GM23338 (cell line): ENCODE measurements around the gene SENP3. TPM values are rescaled to one million over a fixed set of nuclear protein-coding genes. Genes with fewer than 3 reads are reported as not detected.

ENCODE experiments used
- ATAC-seq: fragments of 200-7000 bp; cut with Tn5 transposase; 3 replicates; pipeline ENCODE4 v1.9.1; 2020
- DNase-seq: peaks from one replicate; pipeline ENCODE4 v3.0.0-alpha.2; 2015; ENCODE audit warnings: low spot score
- H2AFZ ChIP-seq: fragments of 200-600 bp; sonication (generic); 2 replicates; pipeline ENCODE4 v1.8.0; 2016; ENCODE audit warnings: antibody characterized with exemption, mild to moderate bottlenecking, moderate library complexity
- H3F3A ChIP-seq: fragments of 200-600 bp; sonication (generic); replicated peaks from 2 replicates; pipeline ENCODE4 v1.8.0; 2017; ENCODE audit warnings: antibody characterized with exemption, mixed run types, low read depth
- H3K27ac ChIP-seq: fragments of 200-600 bp; sonication (generic); 2 replicates; pipeline ENCODE4 v1.6.1; 2016; ENCODE audit warnings: low read depth
- H3K27me3 ChIP-seq: fragments of 200-600 bp; sonication (generic); 2 replicates; pipeline ENCODE4 v1.8.0; 2016; ENCODE audit warnings: mild to moderate bottlenecking, mixed run types, moderate library complexity; ENCODE audit not compliant: insufficient read depth
- H3K36me3 ChIP-seq: fragments of 200-600 bp; sonication (generic); 2 replicates; pipeline ENCODE4 v1.8.0; 2016; ENCODE audit warnings: mild to moderate bottlenecking; ENCODE audit not compliant: insufficient read depth
- H3K4me1 ChIP-seq: fragments of 200-600 bp; sonication (generic); 2 replicates; pipeline ENCODE4 v1.8.0; 2016; ENCODE audit warnings: mild to moderate bottlenecking, moderate library complexity; ENCODE audit not compliant: insufficient read depth
- H3K4me2 ChIP-seq: fragments of 200-600 bp; sonication (generic); 2 replicates; pipeline ENCODE4 v1.7.1; 2017; ENCODE audit warnings: mixed run types
- H3K4me3 ChIP-seq: fragments of 200-600 bp; sonication (generic); 2 replicates; pipeline ENCODE4 v1.6.1; 2016; ENCODE audit warnings: mixed run types
- H3K79me2 ChIP-seq: fragments of 200-600 bp; sonication (generic); replicated peaks from 2 replicates; pipeline ENCODE4 v1.8.0; 2017; ENCODE audit warnings: mild to moderate bottlenecking; ENCODE audit not compliant: insufficient read depth
- H3K9me2 ChIP-seq: fragments of 200-600 bp; sonication (generic); 2 replicates; pipeline ENCODE4 v1.8.0; 2017; ENCODE audit not compliant: insufficient read depth
- H4K20me1 ChIP-seq: fragments of 200-600 bp; sonication (generic); replicated peaks from 2 replicates; pipeline ENCODE4 v1.8.0; 2017; ENCODE audit warnings: mild to moderate bottlenecking; ENCODE audit not compliant: insufficient read depth
- H3K27ac Mint-ChIP-seq: 2 replicates; pipeline ENCODE4 v1.8.0; 2020; ENCODE audit warnings: inconsistent platforms, mild to moderate bottlenecking, moderate library complexity, mixed read lengths
- H3K27me3 Mint-ChIP-seq: 3 replicates; pipeline ENCODE4 v1.8.0; 2022; ENCODE audit warnings: low read depth, mild to moderate bottlenecking, moderate library complexity, mixed read lengths, inconsistent platforms; ENCODE audit not compliant: insufficient read depth, poor library complexity
- H3K36me3 Mint-ChIP-seq: 3 replicates; pipeline ENCODE4 v1.8.0; 2021; ENCODE audit warnings: low read depth, mild to moderate bottlenecking, inconsistent platforms, moderate library complexity, mixed read lengths
- H3K4me1 Mint-ChIP-seq: 3 replicates; pipeline ENCODE4 v1.8.0; 2020; ENCODE audit warnings: mild to moderate bottlenecking, inconsistent platforms, mixed read lengths
- H3K4me3 Mint-ChIP-seq: 3 replicates; pipeline ENCODE4 v1.8.0; 2021; ENCODE audit warnings: moderate library complexity, mild to moderate bottlenecking, inconsistent platforms, mixed read lengths
- H3K9me3 Mint-ChIP-seq: 3 replicates; pipeline ENCODE4 v1.8.0; 2020; ENCODE audit warnings: moderate library complexity, mild to moderate bottlenecking, inconsistent platforms, mixed read lengths
- CREB1 ChIP-seq: fragments of 250-450 bp; sonication (Bioruptor Pico); IDR thresholded peaks from 2 replicates; pipeline ENCODE4 v1.5.0; 2020; ENCODE audit warnings: low read depth, mild to moderate bottlenecking, moderate library complexity
- EZH2 ChIP-seq: fragments of 200-600 bp; sonication (generic); IDR thresholded peaks from one replicate; pipeline ENCODE4 v1.8.0; 2017; ENCODE audit warnings: antibody characterized with exemption, mild to moderate bottlenecking, low read depth; ENCODE audit not compliant: unreplicated experiment
- EZH2phosphoT487 ChIP-seq: fragments of 200-600 bp; sonication (generic); IDR thresholded peaks from one replicate; pipeline ENCODE4 v1.8.1; 2018; ENCODE audit warnings: antibody characterized with exemption; ENCODE audit not compliant: unreplicated experiment
- JUNB ChIP-seq: IDR thresholded peaks from one replicate; pipeline ENCODE4 v1.6.1; 2016; ENCODE audit warnings: antibody characterized with exemption; ENCODE audit not compliant: unreplicated experiment
- NANOG ChIP-seq: IDR thresholded peaks from 2 replicates; pipeline ENCODE4 v1.6.1; 2016; ENCODE audit warnings: antibody characterized with exemption, borderline replicate concordance
- POLR2AphosphoS5 ChIP-seq: IDR thresholded peaks from 2 replicates; pipeline ENCODE4 v1.6.1; 2016; ENCODE audit warnings: antibody characterized with exemption, low read depth
- REST ChIP-seq: IDR thresholded peaks from one replicate; pipeline ENCODE4 v1.6.1; 2018; ENCODE audit warnings: antibody characterized with exemption; ENCODE audit not compliant: unreplicated experiment
- STAT1 ChIP-seq: IDR thresholded peaks from one replicate; pipeline ENCODE4 v1.6.1; 2016; ENCODE audit warnings: antibody characterized with exemption; ENCODE audit not compliant: unreplicated experiment
- ZNF114 ChIP-seq: fragments of 250-450 bp; sonication (Bioruptor Pico); IDR thresholded peaks from 2 replicates; pipeline ENCODE4 v1.5.0; 2020; ENCODE audit warnings: mild to moderate bottlenecking, moderate library complexity
- ZNF331 ChIP-seq: fragments of 250-450 bp; sonication (Bioruptor Pico); IDR thresholded peaks from 2 replicates; pipeline ENCODE4 v1.5.0; 2020; ENCODE audit warnings: low read depth, mild to moderate bottlenecking, moderate library complexity
- ZNF462 ChIP-seq: fragments of 250-450 bp; sonication (Bioruptor Pico); IDR thresholded peaks from 2 replicates; pipeline ENCODE4 v1.5.0; 2020; ENCODE audit warnings: mild to moderate bottlenecking, moderate library complexity
- polyA plus RNA-seq: library from polyadenylated mRNA; unstranded; fragments of >200 nt; fragmentation: Nextera tagmentation; extraction: Ambion mirVana; gene quantifications from 2 replicates; pipeline ENCODE4 v1.2.1, GENCODE V29; 2016
- total RNA-seq: library from RNA; depleted of rRNA; stranded (reverse); fragments of >200 nt; shearing (Covaris generic); gene quantifications from 2 replicates; pipeline ENCODE4 v1.2.3, GENCODE V29; 2014
- TF ChIP-seq, protein P1 (sequence below), 2 experiments: fragments of 200-600 bp in 1 of 2; sonication (generic) in 1 of 2; conservative IDR thresholded peaks; 2 replicates each; pipeline versions ENCODE4 v1.5.1 to v1.6.1; 2016 to 2017; ENCODE audit warnings: antibody characterized with exemption in 2 of 2, low read depth in 2 of 2, mild to moderate bottlenecking in 2 of 2, moderate library complexity in 1 of 2
- TF ChIP-seq, protein P2 (sequence below): IDR thresholded peaks from 2 replicates; pipeline ENCODE4 v1.6.1; 2016; ENCODE audit warnings: antibody characterized with exemption

Gene SENP3
- total and polyA plus RNA-seq, 2 experiments from 2014 or later, result 6.5 to 138 TPM

DNA sequence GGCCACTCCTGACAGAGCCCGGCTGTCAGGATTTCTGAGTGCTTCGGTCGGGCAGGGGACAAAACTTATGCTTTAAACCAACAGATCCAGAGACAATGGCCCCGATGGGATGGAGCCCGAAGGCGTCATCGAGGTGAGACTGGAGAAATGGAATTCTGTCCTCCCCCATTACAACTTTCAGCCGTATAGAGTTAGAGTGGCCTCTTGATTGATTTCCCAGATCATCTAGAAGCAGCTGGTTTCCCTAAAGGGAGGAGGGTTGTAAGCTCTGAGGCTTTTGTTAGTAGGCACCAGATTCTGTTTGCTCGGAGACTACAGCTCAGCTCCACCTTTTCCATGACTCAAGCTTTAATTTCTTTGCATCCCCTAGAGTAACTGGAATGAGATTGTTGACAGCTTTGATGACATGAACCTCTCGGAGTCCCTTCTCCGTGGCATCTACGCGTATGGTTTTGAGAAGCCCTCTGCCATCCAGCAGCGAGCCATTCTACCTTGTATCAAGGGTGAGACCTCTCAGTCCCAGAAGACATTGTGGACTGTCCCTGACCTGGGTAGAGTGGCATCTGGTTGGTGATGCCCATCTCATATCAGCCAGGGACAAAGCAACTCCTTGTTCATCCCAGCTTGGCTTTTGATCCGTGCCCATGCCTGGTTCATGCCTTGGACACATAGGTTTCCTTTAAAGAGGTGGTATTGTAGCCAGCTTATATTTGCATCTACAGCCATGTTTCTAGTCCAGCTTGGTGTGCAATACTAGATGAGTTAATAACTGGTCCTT lies 12.6 kb downstream of the SENP3 start:
- Histone ChIP-seq H3K9me2 (no peaks in the 10 kb centered on the region), H3K27ac (peak overlapping the region; percentile 97), H3F3A (peaks cover 78% of the 10 kb centered on the region), H3K79me2 (peaks cover 59% of the 10 kb centered on the region), H3K4me2 (peak overlapping the region; percentile 100), H3K27me3 (no peaks in the 10 kb centered on the region), H4K20me1 (peaks cover 40% of the 10 kb centered on the region), H3K4me3 (peak overlapping the region; percentile 100), H3K36me3 (peaks cover 46% of the 10 kb centered on the region), H2AFZ (no peak overlapping the region), H3K4me1 (peaks cover 43% of the 10 kb centered on the region)
- Mint-ChIP-seq H3K36me3 (peaks cover 95% of the 10 kb centered on the region), H3K4me3 (peak overlapping the region; percentile 90), H3K4me1 (peaks cover 59% of the 10 kb centered on the region), H3K27ac (peak overlapping the region; percentile 92), H3K9me3 (peaks cover 11% of the 10 kb centered on the region; the same call in 2 of the 3 replicates), H3K27me3 (peaks cover 46% of the 10 kb centered on the region)
- ATAC-seq (no peak), DNase-seq (no peak)
- TF ChIP-seq ZNF462, result no peak
- no peak for TF ChIP-seq JUNB
- TF ChIP-seq, protein P1, sequence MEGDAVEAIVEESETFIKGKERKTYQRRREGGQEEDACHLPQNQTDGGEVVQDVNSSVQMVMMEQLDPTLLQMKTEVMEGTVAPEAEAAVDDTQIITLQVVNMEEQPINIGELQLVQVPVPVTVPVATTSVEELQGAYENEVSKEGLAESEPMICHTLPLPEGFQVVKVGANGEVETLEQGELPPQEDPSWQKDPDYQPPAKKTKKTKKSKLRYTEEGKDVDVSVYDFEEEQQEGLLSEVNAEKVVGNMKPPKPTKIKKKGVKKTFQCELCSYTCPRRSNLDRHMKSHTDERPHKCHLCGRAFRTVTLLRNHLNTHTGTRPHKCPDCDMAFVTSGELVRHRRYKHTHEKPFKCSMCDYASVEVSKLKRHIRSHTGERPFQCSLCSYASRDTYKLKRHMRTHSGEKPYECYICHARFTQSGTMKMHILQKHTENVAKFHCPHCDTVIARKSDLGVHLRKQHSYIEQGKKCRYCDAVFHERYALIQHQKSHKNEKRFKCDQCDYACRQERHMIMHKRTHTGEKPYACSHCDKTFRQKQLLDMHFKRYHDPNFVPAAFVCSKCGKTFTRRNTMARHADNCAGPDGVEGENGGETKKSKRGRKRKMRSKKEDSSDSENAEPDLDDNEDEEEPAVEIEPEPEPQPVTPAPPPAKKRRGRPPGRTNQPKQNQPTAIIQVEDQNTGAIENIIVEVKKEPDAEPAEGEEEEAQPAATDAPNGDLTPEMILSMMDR (conservative IDR thresholded peaks at IDR 0.05; ENCODE audit: low read depth in 2 of 2), result no peak
- TF ChIP-seq ZNF114 (CRISPR knock-in tag), result no peak
- no peak for TF ChIP-seq REST
- TF ChIP-seq POLR2AphosphoS5, result no peak; the same call in 1 of the 2 replicates
- TF ChIP-seq ZNF331 (CRISPR knock-in tag), result no peak
- TF ChIP-seq STAT1, result no peak
- TF ChIP-seq, protein P2, sequence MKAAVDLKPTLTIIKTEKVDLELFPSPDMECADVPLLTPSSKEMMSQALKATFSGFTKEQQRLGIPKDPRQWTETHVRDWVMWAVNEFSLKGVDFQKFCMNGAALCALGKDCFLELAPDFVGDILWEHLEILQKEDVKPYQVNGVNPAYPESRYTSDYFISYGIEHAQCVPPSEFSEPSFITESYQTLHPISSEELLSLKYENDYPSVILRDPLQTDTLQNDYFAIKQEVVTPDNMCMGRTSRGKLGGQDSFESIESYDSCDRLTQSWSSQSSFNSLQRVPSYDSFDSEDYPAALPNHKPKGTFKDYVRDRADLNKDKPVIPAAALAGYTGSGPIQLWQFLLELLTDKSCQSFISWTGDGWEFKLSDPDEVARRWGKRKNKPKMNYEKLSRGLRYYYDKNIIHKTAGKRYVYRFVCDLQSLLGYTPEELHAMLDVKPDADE, result no peak
- no peak for TF ChIP-seq CREB1 (CRISPR knock-in tag)
- no peak for TF ChIP-seq EZH2
- TF ChIP-seq EZH2phosphoT487, result no peak
- TF ChIP-seq NANOG, result no peak
